ENCODE data around the gene RIPOR3.

GRCh38 chr20:50557549-50558134 is 133.7 kb downstream of the RIPOR3 start:
- TF ChIP-seq POLR2A (IDR thresholded peaks at IDR 0.05; ENCODE audit: low read length) (no peak), GATA1 (IDR thresholded peaks at IDR 0.05; ENCODE audit: low read depth, low read length) (no peak)
